NCI-H146 treated with DMSO at 0.1 percent for 48 hours (cell line): ENCODE results near the gene CDADC1.

Source experiments
- DNase-seq: peaks from one replicate; lab custom pipeline; 2025; ENCODE audit not compliant: unreplicated experiment; lab: John Stamatoyannopoulos, UW

Gene CDADC1

DNA sequence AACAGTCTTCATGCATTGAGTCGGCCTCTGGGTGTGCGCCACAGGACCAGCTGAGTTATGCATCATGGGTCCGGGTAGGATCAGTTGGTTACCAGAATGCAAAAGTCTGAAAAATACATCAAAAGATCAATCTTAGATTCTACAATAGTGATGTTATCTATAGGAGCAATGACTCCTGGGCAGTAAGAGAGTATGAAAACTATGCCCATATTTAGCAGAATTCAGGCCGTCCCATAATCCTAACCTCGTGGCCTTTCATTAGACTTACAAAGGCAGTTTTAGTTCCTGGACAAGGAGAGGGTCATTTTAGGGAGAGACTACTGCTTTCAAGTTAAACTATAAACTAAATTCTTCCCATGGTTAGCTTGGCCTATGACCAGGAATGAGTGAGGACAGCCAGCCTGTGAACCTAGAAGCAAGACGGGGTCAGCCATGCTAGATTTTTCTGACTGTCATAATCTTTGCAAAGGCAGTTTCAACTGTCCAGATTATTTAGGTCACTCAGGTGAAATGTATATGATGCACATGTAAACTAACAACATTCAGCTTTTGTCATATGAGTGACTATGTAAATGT lies 11.8 kb upstream of the CDADC1 start:
- DNase-seq = no peak

DNA sequence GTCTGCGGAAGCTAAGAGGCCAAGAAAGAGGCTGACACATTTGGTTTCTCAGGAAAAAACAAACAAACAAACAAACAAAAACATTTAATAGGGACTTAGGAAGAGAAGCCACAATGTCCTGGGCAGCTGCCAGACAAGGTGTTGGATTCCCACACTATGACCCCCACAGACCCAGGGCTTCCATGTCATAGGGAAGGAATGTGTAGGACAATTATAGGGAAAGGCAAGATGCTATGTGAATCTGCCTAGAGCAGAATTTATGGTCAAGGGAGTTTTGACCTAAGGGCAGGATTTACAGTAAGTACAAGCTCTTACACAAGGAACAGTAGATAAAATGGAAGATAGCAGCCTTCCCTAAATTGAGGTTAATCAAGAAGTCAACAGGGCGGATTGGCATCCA lies 9.1 kb upstream of the CDADC1 start:
- no peak for DNase-seq

DNA sequence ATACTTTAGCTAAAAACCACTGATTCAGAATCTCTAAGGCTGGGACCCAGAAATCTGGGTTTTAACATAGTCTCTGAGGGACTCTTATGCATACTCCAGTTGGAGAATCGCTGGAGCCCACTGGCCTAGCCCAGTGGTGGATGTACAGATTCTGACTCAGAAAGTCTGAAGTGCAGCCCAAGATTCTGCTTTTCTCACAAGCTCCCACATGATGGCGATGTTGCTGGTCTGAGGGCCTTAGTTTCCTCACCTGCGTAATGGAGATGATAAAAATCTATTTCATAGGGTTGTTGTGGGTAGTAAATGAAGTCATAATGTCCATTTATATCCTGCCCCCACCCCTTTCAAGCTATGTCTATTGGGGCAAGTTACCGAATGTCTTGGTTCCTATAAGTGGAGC lies 7.7 kb upstream of the CDADC1 start:
- no peak for DNase-seq

DNA sequence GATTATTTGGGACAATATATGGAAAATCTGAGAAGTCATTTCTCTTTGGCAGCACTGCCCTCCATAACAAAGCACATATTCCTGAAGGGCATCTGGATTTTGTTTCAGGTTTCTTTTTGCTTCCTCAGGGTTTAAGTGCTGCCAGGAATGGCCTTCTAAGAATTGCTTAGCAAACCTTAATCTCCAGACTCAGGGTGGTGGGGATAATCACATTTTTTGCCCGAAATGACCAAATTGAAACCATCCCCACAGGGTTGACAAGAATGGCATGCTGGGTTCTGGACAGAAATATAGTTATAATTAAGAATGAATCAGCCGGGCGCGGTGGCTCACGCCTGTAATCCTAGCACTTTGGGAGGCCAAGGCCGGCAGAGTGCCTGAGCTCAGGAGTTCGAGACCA lies 6.4 kb upstream of the CDADC1 start:
- DNase-seq = no peak

DNA sequence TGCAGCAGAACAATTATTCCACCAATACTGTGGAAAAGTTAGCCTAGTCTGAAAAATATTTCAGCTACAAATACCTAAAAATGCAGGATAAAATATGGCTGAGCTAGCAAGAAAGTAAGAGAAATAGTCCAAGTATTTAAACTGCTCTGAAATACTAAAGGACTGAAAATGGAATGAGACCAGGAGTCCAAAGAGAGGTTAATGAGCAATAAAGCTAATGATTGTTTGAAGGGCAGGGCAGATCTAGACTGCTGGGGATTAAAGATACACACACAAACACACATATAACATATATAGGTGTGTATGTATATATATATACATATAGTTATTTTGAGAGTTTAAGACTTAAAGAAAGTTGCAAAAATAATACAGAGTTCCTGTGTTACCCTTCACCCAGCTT lies 2.6 kb upstream of the CDADC1 start:
- no peak for DNase-seq

DNA sequence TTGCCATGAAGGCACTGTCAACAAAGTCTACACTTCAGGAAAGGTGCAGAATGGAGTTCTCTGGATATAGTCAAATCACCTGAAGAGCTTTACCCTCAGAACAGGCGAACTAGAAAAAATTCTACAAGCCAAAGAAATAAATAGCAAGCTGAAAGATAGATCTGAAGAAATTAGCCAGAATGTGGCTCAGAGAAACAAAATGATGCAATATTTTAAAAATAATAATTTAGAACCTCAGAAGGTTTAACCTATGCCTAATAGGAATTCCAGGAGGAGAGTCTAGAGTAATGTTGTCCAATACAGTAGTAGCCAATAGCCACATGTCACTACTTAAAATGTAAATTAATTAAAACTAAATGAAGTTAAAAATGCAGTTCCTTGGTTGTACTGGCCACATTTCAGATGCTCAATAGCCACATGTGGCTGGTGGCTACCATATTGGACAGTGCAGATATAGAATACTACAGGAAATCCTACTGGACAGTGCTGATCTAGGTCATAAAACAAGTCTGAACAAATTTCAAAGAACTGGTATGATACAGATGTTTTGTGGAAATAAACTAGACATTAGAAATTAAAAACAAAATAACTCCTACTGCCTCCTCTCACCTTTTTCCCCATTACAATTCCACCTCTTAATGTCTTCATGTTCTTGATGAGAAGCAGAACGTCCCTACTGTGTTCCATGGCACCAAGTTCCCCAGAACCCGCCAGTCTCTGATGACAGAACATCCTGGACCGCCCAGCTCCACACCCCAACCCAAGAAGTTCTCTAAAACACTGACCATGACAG lies 679 bp upstream of the CDADC1 start:
- DNase-seq = no peak

DNA sequence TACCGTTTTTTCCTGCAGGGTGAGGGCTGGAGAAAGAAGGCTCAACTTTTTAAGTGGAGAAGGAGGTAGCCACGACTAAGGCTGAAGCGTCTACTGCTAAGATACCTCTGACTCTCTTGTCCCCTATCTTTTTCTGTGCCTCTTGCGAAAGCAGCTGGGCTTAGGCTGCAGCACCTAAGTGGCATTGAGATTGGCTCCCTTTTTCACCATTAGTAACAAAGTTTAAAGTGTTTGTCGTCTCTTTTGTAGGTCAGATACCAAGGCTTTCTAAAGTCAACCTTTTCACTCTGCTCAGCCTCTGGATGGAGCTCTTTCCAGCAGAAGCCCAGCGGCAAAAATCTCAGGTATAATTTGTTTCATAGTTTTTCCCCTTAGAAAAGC lies 887 bp downstream of the CDADC1 start:
- DNase-seq = no peak

DNA sequence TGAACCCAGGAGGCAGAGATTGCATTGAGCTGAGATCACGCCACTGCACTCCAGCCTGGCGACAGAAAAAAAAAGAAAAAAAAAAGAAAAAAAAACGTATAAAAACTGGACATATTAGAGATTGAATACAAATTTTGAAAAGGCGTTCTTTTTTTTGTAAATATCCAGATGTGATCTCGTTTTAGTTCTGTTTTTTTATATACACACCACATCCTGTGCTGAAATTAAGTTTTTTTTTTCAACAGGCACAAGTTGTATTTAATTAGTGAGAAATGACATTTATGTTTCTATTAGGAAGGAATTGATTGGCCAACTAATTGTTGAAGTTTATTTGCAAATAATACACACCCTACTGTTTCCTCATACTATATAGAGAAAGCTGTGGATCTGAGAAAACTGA lies 3.6 kb downstream of the CDADC1 start:
- no peak for DNase-seq

DNA sequence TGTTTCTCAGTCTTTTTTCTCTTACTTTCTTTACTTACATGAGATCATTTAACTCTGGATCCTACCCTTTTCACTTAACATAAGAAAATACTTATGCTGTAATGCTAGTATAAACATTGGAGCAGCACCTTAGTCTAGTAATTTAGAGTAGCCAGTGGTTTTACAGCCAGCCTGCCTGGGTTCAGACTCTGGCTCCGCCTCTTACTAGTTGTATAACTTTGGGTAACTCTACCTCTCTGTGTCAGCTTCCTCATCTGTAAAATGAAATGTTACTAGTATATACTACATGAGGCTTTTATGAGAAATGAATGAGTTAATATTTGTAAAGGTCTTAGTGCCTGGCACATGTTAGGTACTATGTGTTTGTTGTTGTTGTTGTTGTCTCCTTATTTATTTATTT lies 5.6 kb downstream of the CDADC1 start:
- DNase-seq = no peak

DNA sequence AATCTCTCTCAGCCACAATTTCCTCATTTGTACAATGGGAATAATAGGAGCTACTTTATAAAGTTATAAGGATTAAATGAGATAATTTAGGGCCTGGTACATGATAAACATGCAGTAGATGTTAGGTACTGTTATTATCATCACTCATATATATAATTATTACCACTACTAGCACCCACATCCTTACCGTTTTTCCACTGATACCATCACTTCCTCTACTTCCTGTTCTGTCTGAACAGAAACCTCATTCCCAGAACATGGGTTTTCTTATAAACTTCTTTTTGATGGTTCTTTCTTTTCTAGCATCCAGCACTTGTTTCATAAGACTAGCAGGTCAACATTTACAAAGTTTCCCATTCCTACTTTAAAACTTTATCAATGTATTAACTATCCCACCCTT lies 6.3 kb downstream of the CDADC1 start:
- DNase-seq = no peak

DNA sequence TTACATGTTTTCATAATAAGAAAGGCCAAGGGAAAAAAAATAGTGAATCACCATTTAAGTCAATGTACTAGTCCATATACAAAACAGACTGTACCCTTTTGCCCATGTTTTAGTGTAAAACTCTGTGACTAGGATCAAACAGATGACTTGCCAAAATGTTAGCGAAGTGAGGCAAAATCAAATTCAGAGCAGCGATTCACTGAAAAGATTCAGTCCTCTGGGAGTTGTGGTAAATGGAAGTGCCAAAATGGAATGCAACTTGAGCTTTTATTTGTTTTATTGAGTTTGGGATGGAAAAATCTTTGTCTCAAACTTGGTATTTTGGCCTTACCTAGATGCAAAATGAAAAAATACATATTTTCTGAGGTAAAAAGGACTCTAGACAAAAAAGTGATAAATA lies 9.1 kb downstream of the CDADC1 start:
- no peak for DNase-seq

DNA sequence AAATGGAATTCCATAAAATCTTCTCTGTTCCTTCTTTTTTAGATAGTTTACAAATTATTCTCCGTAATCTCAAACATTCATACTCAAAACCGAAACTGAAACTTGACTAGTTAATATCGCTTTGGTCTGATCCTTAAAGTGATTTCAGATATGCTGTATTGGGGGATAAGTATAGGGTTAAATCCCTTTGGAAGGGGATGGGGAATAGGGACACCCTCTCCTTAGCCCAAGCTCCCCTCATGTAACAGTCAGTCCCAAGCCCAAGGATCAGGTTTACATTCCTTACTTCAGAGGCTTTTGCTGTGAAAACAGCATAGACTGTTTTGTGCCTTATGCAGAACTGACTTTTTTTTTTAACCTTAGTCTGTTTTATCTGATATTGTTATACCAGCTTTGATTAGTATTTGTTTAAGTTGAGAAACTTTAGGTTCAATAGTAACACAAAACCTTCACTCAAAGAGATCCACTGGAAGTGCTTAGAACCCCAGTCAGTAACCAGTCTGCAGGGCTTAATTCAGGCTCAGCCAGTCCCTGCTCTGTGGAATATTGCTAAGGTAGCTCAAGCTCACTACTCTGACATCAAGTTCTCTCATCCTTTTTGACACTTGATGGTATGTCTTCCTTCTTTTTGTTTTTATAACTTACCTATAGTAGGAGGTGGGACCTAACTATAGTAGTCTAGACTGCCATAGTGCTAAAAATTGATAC lies 10.5 kb downstream of the CDADC1 start:
- no peak for DNase-seq

DNA sequence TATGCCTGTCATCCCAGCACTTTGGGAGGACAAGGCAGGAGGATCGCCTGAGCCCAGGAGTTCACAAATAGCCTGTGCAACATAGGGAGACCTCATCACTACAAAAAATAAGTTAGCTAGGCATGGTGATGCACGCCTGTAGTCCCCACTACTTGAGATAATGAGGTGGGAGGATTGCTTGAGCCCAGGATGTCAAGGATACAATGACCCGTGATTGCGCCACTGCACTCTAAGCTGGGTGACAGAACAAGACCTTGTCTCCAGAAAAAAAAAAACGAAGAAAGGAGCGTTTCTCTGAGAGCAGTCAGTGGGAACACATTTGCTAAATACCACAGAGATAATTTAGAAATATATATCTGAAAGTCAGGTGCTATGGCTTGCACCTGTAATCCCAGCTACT lies 11.9 kb downstream of the CDADC1 start:
- no peak for DNase-seq

DNA sequence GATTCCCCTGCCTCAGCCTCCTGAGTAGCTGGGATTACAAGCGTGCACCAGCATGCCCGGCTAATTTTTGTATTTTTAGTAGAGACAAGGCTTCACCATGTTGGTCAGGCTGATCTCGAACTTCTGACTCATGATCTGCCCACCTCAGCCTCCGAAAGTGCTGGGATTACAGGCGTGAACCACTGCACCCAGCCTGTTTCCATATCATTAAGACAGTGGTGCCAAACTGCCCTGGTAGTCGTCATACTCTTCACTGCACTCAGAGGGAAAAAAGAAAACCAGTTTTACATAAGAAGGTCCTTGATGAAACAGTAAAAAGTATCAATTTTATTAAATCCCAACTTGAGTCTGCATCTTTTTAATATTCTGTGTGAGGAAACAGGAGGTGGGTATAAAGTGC lies 14.9 kb downstream of the CDADC1 start:
- DNase-seq = no peak

DNA sequence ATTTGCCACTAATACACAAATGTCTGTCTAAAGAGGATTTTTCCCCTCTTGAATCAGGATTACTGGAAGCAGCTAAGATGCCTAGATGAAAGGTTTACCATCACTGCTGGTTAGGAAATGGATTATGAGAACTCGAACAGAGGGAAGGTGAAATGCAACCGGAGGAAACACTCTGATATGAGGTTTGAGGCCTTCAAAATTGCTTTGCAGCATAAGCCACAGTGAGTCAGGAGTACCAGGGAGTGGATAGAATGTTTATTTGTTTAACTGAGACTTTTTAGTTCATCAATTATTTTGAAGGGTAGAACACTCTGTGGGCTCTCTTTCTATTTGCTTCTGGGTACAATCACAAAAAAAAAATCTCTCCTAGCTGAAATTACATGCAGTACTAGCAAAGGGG lies 18.1 kb downstream of the CDADC1 start:
- DNase-seq = no peak

DNA sequence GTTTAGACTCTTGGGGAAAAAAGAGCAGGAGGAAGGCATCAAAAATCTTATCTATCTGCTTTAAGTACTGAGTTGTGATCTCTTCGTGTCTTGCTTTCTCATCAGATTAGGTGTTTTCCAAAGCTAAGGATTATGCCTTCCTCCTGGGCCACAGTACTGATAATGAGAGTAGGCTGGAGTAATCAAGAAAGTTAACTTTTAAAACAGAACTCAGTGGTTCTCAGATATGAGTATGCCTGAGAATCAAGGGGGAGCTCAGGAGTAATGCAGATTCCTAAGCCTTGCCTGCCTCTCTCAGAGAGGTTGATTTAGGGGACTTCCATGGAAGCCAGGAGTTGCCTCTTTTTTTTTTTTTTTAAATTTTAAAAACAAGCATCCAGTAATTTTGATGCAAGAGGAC lies 23.5 kb downstream of the CDADC1 start:
- DNase-seq = no peak

DNA sequence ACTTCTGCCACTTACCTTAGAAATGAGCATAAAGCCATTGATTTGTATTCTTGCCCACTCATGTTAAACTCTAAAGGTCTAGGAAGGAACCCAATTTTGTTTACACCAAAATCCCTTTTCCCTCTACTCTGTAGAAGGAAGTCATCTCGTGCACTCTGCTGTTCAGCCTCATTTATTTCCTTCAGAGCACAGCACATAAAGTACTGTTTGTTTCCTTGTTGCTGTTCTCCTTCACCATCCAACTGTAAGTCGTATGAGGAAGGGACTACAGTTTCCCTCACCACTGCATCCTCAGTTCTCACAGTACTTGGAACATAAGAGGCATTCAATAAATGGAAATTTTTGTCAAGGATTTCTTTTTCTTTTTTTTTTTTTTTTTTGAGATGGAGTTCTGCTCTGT lies 24.6 kb downstream of the CDADC1 start:
- no peak for DNase-seq

DNA sequence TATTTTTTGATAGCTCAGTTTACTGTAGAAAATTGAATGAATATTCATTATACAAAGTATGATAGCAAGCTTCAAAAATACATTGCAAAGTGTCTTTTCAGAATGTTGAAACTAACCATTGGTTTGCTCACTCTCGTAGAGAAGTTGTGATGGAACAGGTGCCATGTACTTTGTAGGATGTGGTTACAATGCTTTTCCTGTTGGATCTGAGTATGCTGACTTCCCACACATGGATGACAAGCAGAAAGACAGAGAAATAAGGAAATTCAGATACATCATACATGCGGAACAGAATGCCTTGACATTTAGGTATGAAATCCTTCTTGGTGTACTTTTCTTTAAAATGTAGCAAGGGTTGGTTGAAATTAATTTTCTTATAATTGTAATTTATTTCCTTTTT lies 30.5 kb downstream of the CDADC1 start:
- no peak for DNase-seq

DNA sequence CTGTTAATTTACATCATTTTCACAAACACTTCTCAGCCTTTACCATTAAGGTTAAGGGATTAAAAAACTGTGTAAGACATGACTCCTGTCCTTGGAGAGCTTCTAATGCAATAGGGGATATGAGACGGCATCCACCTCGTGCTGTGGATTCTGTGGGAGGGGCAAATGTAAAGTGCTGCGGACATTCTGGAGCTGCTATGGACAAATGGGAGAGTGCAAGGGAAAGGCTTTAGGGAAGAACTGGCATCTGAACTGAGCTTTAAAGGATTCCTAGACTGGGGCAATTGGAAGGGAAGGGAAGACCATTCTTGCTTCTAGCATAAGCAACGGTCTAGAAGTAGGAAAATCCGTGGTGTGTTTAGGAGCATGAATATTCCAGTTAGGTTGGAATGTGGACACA lies 31.4 kb downstream of the CDADC1 start:
- no peak for DNase-seq

DNA sequence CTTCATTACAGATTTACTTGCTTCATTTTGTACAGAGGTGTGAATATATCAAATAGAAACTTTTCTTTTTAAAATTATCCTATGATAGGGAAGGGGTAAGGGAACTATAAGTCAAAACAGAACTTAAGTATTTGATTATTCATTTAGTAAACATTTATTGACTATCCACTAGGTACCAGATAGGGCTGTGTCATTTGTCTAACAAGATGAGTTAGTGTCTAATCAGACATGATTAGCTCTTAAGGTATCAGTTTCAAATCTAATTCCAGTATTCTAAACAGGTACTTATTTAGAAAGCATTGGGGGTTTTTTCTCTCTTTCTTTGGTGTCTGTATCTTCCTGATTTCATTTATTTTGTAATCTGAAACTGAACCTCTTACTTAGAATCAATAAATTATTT lies 32.2 kb downstream of the CDADC1 start:
- no peak for DNase-seq

DNA sequence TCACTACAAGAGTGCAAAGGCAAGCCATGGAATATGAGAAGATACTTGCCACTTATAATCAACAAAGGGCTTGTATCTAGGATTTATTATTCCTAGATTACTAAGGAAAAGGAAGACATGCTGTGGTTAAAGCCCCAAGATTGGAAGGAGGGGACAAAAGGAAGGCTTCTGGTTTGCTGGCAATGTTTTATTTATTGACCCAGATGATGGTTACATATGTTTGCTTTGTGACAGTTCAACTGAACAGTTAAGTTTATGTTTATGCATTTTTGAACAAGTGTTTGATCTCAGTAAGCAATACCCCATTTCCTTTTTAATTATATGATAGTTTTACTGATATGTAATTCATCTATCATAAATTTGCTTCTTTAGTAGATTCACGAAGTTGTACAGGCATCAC lies 40.3 kb downstream of the CDADC1 start:
- DNase-seq = no peak

DNA sequence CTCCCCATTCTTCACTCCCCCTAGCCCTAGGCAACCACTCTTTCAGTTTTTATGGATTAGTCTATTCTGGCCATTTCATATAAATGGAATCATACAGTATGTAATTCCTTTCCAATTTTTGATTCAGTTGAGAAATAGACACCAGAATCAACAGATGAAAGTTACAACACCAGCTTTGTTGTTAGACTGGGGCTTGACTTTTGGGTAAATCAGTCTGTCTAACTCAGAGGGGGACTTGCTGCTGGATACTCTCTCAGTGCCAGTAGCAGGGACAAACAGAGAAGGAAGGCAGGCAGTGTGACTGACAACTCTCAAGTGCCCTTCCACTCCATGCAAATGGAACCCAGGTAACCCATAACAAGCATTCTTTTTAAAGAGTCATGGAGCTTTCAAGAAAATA lies 40.7 kb downstream of the CDADC1 start:
- DNase-seq = no peak
